NCI-H2171 (cell line): ENCODE data around the gene PRRT3.
"Not testable (repeated sequence)": the region's sequence is repeated elsewhere in the genome, so short reads cannot be mapped to it uniquely, and the experiment has no call there.

Experiments used
- DNase-seq: peaks from one replicate; lab custom pipeline; 2025; lab: John Stamatoyannopoulos, UW

PRRT3 gene

GRCh38 chr3:9947025-9947995, 4.9 kb downstream of the PRRT3 start:
- DNase-seq, result peak; percentile 32

GRCh38 chr3:9946112-9947024, 5.8 kb downstream of the PRRT3 start:
- DNase-seq, result peak; percentile 58

- no peak for DNase-seq
Observed at GRCh38 chr3:9945358-9945757, 6.8 kb downstream of the PRRT3 start.

GRCh38 chr3:9944271-9944670, 7.9 kb downstream of the PRRT3 start:
- DNase-seq, result no peak

GRCh38 chr3:9942934-9943690, 9.1 kb downstream of the PRRT3 start:
- DNase-seq, result no peak

GRCh38 chr3:9942164-9942563, 10.0 kb downstream of the PRRT3 start:
- no peak for DNase-seq

- DNase-seq, result no peak
Observed at GRCh38 chr3:9940746-9941145, 11.5 kb downstream of the PRRT3 start.

- not testable (repeated sequence) for DNase-seq
Observed at GRCh38 chr3:9939906-9940305, 12.3 kb downstream of the PRRT3 start.

GRCh38 chr3:9938966-9939365, 13.2 kb downstream of the PRRT3 start:
- no peak for DNase-seq

GRCh38 chr3:9937486-9938238, 14.5 kb downstream of the PRRT3 start:
- DNase-seq, result no peak

GRCh38 chr3:9935966-9936510, 16.2 kb downstream of the PRRT3 start:
- DNase-seq, result no peak

GRCh38 chr3:9934993-9935392, 17.2 kb downstream of the PRRT3 start:
- DNase-seq, result no peak

- DNase-seq, result no peak
Observed at GRCh38 chr3:9934235-9934621, 18.0 kb downstream of the PRRT3 start.

GRCh38 chr3:9933561-9934234, 18.5 kb downstream of the PRRT3 start, which contains the start of gene CRELD1:
Gene CRELD1 (plus strand): TSS chr3:9933834. CDS start chr3:9934439, 605 bp downstream.
- DNase-seq, result peak; percentile 75

GRCh38 chr3:9932843-9933560, 19.2 kb downstream of the PRRT3 start:
- DNase-seq, result peak; percentile 56

GRCh38 chr3:9932535-9932842, 19.7 kb downstream of the PRRT3 start:
- no peak for DNase-seq

GRCh38 chr3:9930804-9931418, 21.3 kb downstream of the PRRT3 start:
- DNase-seq, result no peak

GRCh38 chr3:9928158-9928557, 24.1 kb downstream of the PRRT3 start:
- no peak for DNase-seq
